Sigmoid colon (tissue), 7 donors: ENCODE measurements around the gene PAF1. TPM values are rescaled to one million over a fixed set of nuclear protein-coding genes. Genes with fewer than 3 reads are reported as not detected.

Source experiments
- DNase-seq: peaks from one replicate; pipeline ENCODE4 v3.0.0-alpha.2; 2019
- H3K27ac ChIP-seq, 4 donors: fragments of 200-600 bp; sonication (generic); one replicate each; pipeline ENCODE4 v1.5.1; 2016 to 2019; ENCODE audit warnings: mild to moderate bottlenecking in 1 of 4
- H3K27me3 ChIP-seq, 3 donors: fragments of 200-600 bp; sonication (generic); one replicate each; pipeline ENCODE4 v1.5.1; 2019; ENCODE audit warnings: mild to moderate bottlenecking in 1 of 3
- H3K36me3 ChIP-seq, 4 donors: fragments of 200-600 bp; sonication (generic); one replicate each; pipeline ENCODE4 v1.5.1; 2016 to 2019
- H3K4me1 ChIP-seq, 4 donors: fragments of 200-600 bp; sonication (generic); one replicate each; pipeline ENCODE4 v1.5.1; 2017 to 2019
- H3K4me3 ChIP-seq, 4 donors: fragments of 200-600 bp; sonication (generic); one replicate each; pipeline ENCODE4 v1.5.1; 2017 to 2019; ENCODE audit warnings: mild to moderate bottlenecking in 2 of 4, moderate library complexity in 1 of 4
- H3K9me3 ChIP-seq, 4 donors: fragments of 200-600 bp in 3 of 4; sonication (generic) in 3 of 4; one replicate each; pipeline versions ENCODE4 v1.5.1 to v1.6.1; 2013 to 2019
- EP300 ChIP-seq, 4 donors: sonication (generic); formaldehyde crosslinking; IDR thresholded peaks; one replicate each; pipeline ENCODE4 v1.6.1; 2017; ENCODE audit warnings: antibody characterized with exemption in 4 of 4
- POLR2A ChIP-seq, 2 donors: fragments of 450-650 bp; IDR thresholded peaks; one replicate each; pipeline ENCODE4 v1.6.1; 2016; ENCODE audit warnings: antibody characterized with exemption in 2 of 2, mild to moderate bottlenecking in 2 of 2, moderate library complexity in 2 of 2
- POLR2AphosphoS5 ChIP-seq, 4 donors: sonication (generic); formaldehyde crosslinking; IDR thresholded peaks; one replicate each; pipeline ENCODE4 v1.6.1; 2017; ENCODE audit warnings: antibody characterized with exemption in 4 of 4
- WGBS, 2 donors: extraction: QIAGEN DNeasy Blood & Tissue Kit; methylation state at CpG; one replicate each; pipeline ENCODE4 v1.1.7; 2013; 5-methylcytosine and 5-hydroxymethylcytosine counted together
- intact Hi-C: fragments of 100-400 bp; cut with DNase I; formaldehyde crosslinking; loops from one replicate; pipeline ENCODE4 v1.15.1; 2023
- polyA plus RNA-seq, 3 donors: library from polyadenylated mRNA; stranded (reverse); fragments of 200-250 nt; gene quantifications; one replicate each; pipeline ENCODE4 v1.2.3, GENCODE V29; 2013
- total RNA-seq, 4 donors: library from RNA; depleted of rRNA; stranded (reverse); fragments of >200 nt; gene quantifications; one replicate each; pipeline ENCODE4 v1.1.0, GENCODE V29; 2016
- TF ChIP-seq, protein P1 (sequence below), 4 experiments: fragments of 450-650 bp in 3 of 4; fragments of 200-600 bp in 1 of 4; IDR thresholded peaks; one replicate each; pipeline ENCODE4 v1.5.1; 2016 to 2019; ENCODE audit warnings: antibody characterized with exemption in 4 of 4, mild to moderate bottlenecking in 3 of 4, moderate library complexity in 2 of 4
- donor health status: healthy with polysubstance abuse.
- donor health status: Bipolar disorder and iron deficiency.
- donor health status: healthy.

The PAF1 gene
- total and polyA plus RNA-seq, 7 donors = 28.2 to 51.8 (median 37.7) TPM

DNA sequence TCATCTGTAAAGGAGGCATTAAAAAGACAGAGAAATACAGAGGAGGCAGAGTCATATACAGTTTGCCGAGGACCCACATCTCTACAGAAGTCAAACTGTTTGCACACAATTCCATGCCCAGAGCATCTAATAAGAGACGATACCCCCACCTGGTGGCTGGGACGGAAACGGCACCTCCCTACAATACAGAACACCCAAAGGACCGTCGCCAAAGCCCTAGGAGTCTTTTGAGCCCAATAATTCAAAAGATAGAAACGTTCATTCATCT lies 20.9 kb upstream of the PAF1 start:
- H3K4me3 ChIP-seq = peak overlapping the region; percentile 0 to 99 (median 90)
- intact Hi-C loops = loop anchor here (1.0 to 2.0 kb wide), 3 partner anchors 8 to 69 kb away; partner anchors contain the start of gene SAMD4B

DNA sequence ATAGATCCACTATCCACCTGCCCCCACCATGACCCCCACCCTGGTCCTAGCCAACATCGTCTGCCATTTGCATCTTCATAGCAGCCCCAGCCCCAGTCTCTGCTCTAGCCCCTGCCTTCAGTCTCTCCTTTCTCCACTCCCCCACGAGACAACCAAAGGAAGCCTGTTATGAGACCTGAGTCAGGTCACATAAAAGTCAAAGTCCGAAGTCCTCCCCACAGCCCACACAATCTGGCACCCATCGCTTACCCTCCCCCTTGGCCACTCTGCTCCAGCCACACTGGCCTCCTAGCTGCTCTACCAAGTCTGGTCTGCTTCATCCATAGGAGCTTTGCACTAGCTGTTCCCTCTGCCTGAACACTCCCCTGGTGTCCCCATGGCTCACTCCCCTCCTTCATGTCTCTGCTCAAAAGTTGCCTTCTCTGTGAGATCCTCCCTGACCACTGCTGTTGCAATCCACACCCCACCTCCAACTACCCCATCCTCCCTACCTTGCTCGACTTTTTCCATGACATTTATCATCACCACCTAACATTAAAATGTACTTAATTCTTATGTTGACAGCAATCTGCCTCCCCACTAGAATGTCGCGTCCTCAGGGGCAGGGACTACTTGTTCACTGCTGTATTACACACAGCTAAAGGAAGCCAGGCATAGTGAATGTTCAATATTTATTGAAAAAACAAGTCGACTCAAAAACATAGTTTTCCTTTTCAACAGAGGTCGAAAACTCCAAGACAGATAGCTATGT lies 20.4 kb upstream of the PAF1 start:
- intact Hi-C loops = loop anchor here (2.0 kb wide), 1 partner anchor 14 kb away; no protein-coding TSS in a partner anchor
- Histone ChIP-seq H3K27ac (peak overlapping the region; percentile 100), H3K27me3 (no peaks in the 10 kb centered on the region), H3K4me1 (peaks cover 0 to 49% (median 41%) of the 10 kb centered on the region in 4 donors), H3K9me3 (no peaks in the 10 kb centered on the region), H3K36me3 (peaks cover 12 to 23% (median 17%) of the 10 kb centered on the region in 4 donors), H3K4me3 (peak overlapping the region; percentile 76 to 99 (median 90))
- peak; percentile 89 for DNase-seq
- TF ChIP-seq, protein P1, sequence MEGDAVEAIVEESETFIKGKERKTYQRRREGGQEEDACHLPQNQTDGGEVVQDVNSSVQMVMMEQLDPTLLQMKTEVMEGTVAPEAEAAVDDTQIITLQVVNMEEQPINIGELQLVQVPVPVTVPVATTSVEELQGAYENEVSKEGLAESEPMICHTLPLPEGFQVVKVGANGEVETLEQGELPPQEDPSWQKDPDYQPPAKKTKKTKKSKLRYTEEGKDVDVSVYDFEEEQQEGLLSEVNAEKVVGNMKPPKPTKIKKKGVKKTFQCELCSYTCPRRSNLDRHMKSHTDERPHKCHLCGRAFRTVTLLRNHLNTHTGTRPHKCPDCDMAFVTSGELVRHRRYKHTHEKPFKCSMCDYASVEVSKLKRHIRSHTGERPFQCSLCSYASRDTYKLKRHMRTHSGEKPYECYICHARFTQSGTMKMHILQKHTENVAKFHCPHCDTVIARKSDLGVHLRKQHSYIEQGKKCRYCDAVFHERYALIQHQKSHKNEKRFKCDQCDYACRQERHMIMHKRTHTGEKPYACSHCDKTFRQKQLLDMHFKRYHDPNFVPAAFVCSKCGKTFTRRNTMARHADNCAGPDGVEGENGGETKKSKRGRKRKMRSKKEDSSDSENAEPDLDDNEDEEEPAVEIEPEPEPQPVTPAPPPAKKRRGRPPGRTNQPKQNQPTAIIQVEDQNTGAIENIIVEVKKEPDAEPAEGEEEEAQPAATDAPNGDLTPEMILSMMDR (IDR thresholded peaks at IDR 0.05) = no peak
- TF ChIP-seq POLR2A (IDR thresholded peaks at IDR 0.05) = peak; percentile 24 to 35
- TF ChIP-seq POLR2AphosphoS5 (IDR thresholded peaks at IDR 0.05) = peak; percentile 64 to 88 (median 76)
- no peak for TF ChIP-seq EP300 (IDR thresholded peaks at IDR 0.05)
- WGBS, 2 donors = 3 to 18% methylated on average over 9 of the region's 9 CpGs

More for the DNA sequence above, 20.9 kb upstream of the PAF1 start:
- Histone ChIP-seq H3K36me3 (peaks cover 14 to 28% (median 19%) of the 10 kb centered on the region in 4 donors), H3K27me3 (no peaks in the 10 kb centered on the region), H3K4me1 (peaks cover 0 to 53% (median 45%) of the 10 kb centered on the region in 4 donors), H3K27ac (peak overlapping the region; percentile 100), H3K9me3 (no peaks in the 10 kb centered on the region)
- DNase-seq = peak; percentile 97
- TF ChIP-seq EP300 (IDR thresholded peaks at IDR 0.05) = no peak
- TF ChIP-seq, protein P1 (IDR thresholded peaks at IDR 0.05) = peak in 3 of 4 experiments; percentile 81 to 99 (median 94)
- no peak for TF ChIP-seq POLR2A (IDR thresholded peaks at IDR 0.05)
- peak in 1 of 4 donors; percentile 49 for TF ChIP-seq POLR2AphosphoS5 (IDR thresholded peaks at IDR 0.05)
- WGBS, 2 donors = 0 to 1% methylated on average over 7 of the region's 7 CpGs

DNA sequence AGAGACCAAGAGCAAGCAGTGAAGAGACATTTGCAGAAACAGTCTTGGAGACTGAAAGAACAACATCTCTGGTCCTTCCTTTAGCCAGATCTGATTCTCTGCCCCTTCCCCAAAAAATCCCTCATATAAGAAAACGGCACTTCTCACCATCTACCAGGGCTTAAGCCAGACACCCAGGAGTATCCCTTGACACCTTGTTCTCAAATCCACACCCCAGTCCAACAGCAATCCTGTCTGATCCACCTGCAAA lies 19.9 kb upstream of the PAF1 start:
- H3K9me3 ChIP-seq = no peaks in the 10 kb centered on the region
- H3K4me1 ChIP-seq = peaks cover 0 to 49% (median 41%) of the 10 kb centered on the region in 4 donors
- H3K4me3 ChIP-seq = peak overlapping the region; percentile 76 to 99 (median 90)
- peaks cover 12 to 22% (median 17%) of the 10 kb centered on the region in 4 donors for H3K36me3 ChIP-seq
- intact Hi-C loops = loop anchor here (2.0 kb wide), 1 partner anchor 14 kb away; no protein-coding TSS in a partner anchor
- no peaks in the 10 kb centered on the region for H3K27me3 ChIP-seq
- 8 to 44% methylated on average over 1 of the region's 1 CpG for WGBS, 2 donors
- peak overlapping the region; percentile 100 for H3K27ac ChIP-seq
- no peak for DNase-seq
- TF ChIP-seq POLR2A (IDR thresholded peaks at IDR 0.05) (no peak), EP300 (IDR thresholded peaks at IDR 0.05) (no peak), POLR2AphosphoS5 (IDR thresholded peaks at IDR 0.05) (no peak)
- TF ChIP-seq, protein P1 (IDR thresholded peaks at IDR 0.05) = no peak

DNA sequence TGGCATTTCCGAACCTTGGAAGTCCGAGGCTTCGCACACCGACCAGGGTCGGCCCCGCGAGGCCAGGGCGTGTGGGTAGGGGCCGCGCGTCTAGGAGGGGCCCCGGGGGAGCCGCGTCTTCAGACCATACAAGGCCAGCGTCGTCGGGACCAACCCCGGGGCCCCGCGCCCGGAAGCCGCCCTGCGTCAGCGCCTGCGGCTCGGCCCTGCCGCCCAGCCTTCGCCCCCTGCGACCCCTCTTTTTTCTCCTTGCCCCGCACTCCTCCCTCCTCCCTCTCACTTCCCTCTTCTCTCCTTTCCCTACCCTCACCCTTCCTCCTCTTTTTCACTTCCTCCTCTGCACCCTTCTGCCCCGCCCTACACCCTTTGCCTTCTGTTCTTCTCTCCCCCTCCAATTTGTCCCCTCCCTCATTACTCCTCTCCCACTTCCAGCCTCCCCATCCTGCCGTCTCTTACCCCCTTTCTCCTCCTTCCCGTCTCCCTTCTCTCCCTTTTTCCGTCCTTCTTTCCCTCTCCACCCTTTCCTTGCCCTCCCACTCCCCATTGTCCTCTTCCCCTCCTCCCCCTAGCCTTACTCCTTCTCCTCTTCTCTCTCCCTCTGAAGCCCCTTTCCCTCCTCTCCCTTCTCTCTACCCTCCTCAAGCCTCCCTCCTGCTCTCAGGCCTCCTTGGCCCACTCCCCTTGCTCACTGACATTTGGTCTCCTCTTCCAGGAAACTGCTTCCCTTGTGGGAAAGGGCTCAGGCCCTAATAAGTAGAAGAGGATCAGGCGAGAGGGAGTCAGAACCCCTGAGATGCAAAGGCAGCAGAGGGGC lies 19.3 kb upstream of the PAF1 start:
- peaks cover 0 to 49% (median 41%) of the 10 kb centered on the region in 4 donors for H3K4me1 ChIP-seq

More for the DNA sequence above, 19.3 kb upstream of the PAF1 start:
- peak; percentile 70 to 84 (median 76) for TF ChIP-seq POLR2AphosphoS5 (IDR thresholded peaks at IDR 0.05)
- TF ChIP-seq EP300 (IDR thresholded peaks at IDR 0.05) = peak in 3 of 4 donors; percentile 6 to 58 (median 16)
- TF ChIP-seq POLR2A (IDR thresholded peaks at IDR 0.05) = peak in 1 of 2 donors; percentile 43
- TF ChIP-seq, protein P1 (IDR thresholded peaks at IDR 0.05) = no peak
- H3K4me3 ChIP-seq = peak overlapping the region; percentile 76 to 99 (median 90)
- no peaks in the 10 kb centered on the region for H3K27me3 ChIP-seq
- peak overlapping the region; percentile 100 for H3K27ac ChIP-seq
- peaks cover 12 to 22% (median 17%) of the 10 kb centered on the region in 4 donors for H3K36me3 ChIP-seq
- WGBS, 2 donors = 1 to 2% methylated on average over 35 of the region's 35 CpGs
- peak; percentile 95 for DNase-seq
- intact Hi-C loops = loop anchor here (2.0 kb wide), 1 partner anchor 13 kb away; no protein-coding TSS in a partner anchor
- no peaks in the 10 kb centered on the region for H3K9me3 ChIP-seq
